Measurements from ENCODE around the gene BTBD9. TPM values are rescaled to one million over a fixed set of nuclear protein-coding genes. Genes with fewer than 3 reads are reported as not detected.

BTBD9 gene
- total and polyA plus RNA-seq, 2 experiments from 2014 or later: 10.0 to 13.7 TPM

DNA sequence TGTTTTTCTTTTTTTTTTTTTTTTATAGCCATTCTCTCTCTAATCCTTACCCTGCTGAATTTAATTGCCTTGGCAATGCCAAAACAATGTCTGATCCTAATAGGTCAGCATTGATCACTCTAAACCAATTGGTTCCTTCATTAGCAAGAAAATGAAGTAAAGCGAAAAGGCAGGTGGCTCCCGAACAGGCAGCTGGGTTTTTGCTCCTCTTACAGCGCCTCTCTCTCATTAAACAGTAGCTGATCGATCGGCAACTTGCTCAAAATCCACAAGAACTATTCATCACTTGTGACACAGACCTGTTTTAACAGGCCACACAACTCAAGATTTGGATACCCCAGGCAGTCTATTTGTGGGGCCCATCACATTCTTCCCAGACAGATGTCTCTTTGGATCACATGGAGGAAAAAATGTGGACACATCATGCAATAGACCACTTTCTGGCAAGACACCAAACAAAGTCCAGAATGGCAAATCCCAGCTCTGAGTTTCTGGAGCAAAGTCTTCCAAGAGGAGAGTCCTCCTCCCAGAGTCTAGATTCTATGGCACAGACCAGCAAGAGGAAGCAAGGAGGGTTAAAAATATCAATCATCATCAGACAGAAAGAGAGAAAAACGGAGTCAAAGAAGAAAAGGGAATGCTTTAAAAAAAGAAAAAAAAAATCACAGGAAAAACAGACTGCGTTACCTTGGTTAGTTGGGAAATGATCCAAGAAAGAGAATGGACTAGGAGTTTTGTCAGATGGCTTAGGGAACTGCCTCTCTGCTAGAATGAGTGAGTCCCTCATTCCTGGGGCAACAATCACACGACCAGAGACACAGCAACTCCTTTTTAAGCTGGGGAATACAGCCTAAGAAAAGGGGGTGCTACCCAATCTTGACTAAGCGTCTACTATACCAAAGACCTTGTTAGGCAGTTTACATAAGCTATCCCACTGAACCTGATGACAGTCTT is 247.8 kb downstream of the BTBD9 start:
- Histone ChIP-seq H3K36me3 (ENCODE audit: low read depth) (no peaks in the 10 kb centered on the region), H3K4me1 (ENCODE audit: insufficient read depth) (peaks cover 21% of the 10 kb centered on the region), H3K4me3 (no peak overlapping the region), H2AFZ (no peak overlapping the region), H3F3A (ENCODE audit: insufficient read depth) (0 out of 2 replicates have a peak, but pooled peaks cover 5% of the 10 kb centered on the region), H4K20me1 (ENCODE audit: insufficient read depth) (no peaks in the 10 kb centered on the region), H3K27ac (no peak overlapping the region), H3K9ac (no peak overlapping the region), H3K9me2 (ENCODE audit: insufficient read depth) (no peaks in the 10 kb centered on the region), H3K79me2 (ENCODE audit: insufficient read depth) (no peaks in the 10 kb centered on the region), H3K27me3 (replicated peaks; ENCODE audit: insufficient read depth) (no peaks in the 10 kb centered on the region), H3K9me3 (ENCODE audit: low read depth) (no peaks in the 10 kb centered on the region), H3K4me2 (ENCODE audit: unreplicated experiment) (no peak overlapping the region)
- in situ Hi-C loops (cut with MboI): no loop called here
- WGBS, 2 experiments (ENCODE audit: low coverage in 1 of 2, low lambda C conversion rate in 2 of 2, missing lambda C conversion rate in 2 of 2): 95 to 96% methylated on average over 9 of the region's 9 CpGs
- peak; percentile 17 for DNase-seq
- TF ChIP-seq EZH2phosphoT487 (IDR thresholded peaks at IDR 0.05; ENCODE audit: insufficient read depth, low read depth) (no peak), EZH2 (IDR thresholded peaks at IDR 0.05; ENCODE audit: insufficient read depth, poor library complexity, severe bottlenecking) (no peak)

DNA sequence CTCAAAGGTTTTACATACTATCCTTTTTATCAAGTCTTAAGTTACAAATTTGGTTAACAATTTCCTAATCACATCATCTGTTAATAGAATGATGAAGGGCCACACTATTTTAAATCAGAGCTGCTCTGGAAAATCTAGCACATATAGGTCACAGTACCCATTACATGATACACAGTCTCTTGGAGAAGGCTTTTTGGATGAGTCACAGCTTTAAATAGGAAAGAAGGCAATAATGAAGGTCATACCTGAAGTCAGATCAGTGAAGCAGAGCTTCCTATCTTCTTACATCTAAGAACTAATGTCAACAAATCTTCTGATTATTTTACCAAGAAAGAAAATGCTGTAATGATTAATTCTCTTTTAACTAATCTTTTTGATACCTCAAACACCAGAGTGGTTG is 248.5 kb downstream of the BTBD9 start:
- Histone ChIP-seq H3K36me3 (ENCODE audit: low read depth) (no peaks in the 10 kb centered on the region), H3K4me3 (no peak overlapping the region), H3K27me3 (replicated peaks; ENCODE audit: insufficient read depth) (no peaks in the 10 kb centered on the region), H3K4me2 (ENCODE audit: unreplicated experiment) (no peak overlapping the region), H3F3A (ENCODE audit: insufficient read depth) (0 out of 2 replicates have a peak, but pooled peaks cover 5% of the 10 kb centered on the region), H4K20me1 (ENCODE audit: insufficient read depth) (no peaks in the 10 kb centered on the region), H3K9ac (no peak overlapping the region), H3K79me2 (ENCODE audit: insufficient read depth) (no peaks in the 10 kb centered on the region), H3K4me1 (ENCODE audit: insufficient read depth) (peaks cover 21% of the 10 kb centered on the region), H3K9me3 (ENCODE audit: low read depth) (no peaks in the 10 kb centered on the region), H3K27ac (no peak overlapping the region), H2AFZ (no peak overlapping the region), H3K9me2 (ENCODE audit: insufficient read depth) (no peaks in the 10 kb centered on the region)
- peak; percentile 65 for DNase-seq
- in situ Hi-C loops (cut with MboI): no loop called here
- TF ChIP-seq EZH2phosphoT487 (IDR thresholded peaks at IDR 0.05; ENCODE audit: insufficient read depth, low read depth) (no peak), EZH2 (IDR thresholded peaks at IDR 0.05; ENCODE audit: insufficient read depth, poor library complexity, severe bottlenecking) (no peak)

DNA sequence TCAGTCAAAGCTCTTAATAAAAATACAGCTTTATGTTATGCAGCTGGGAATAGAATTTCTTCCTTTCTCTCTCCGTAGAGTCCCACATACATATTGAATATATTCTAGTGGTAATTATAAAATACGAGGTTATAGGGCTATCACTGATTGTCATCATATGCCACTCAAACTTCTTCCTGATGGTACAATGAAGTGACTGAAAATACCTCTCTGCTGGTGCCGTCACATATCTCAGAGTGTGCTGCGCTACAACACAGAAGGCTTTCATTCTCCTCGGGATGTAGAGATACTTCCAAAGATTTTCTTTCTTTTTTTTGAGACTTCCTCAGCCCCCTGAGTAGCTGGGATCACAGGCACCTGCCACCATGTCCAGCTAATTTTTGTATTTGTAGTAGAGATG is 249.9 kb downstream of the BTBD9 start:
- no peaks in the 10 kb centered on the region for H3K27me3 ChIP-seq (replicated peaks; ENCODE audit: insufficient read depth)
- H3K9me2 ChIP-seq (ENCODE audit: insufficient read depth): no peaks in the 10 kb centered on the region
- H2AFZ ChIP-seq: no peak overlapping the region
- WGBS, 2 experiments (ENCODE audit: low coverage in 1 of 2, low lambda C conversion rate in 2 of 2, missing lambda C conversion rate in 2 of 2): 97% methylated on average over 5 of the region's 5 CpGs
- no peak overlapping the region for H3K27ac ChIP-seq
- no peak for TF ChIP-seq EZH2 (IDR thresholded peaks at IDR 0.05; ENCODE audit: insufficient read depth, poor library complexity, severe bottlenecking)
- TF ChIP-seq EZH2phosphoT487 (IDR thresholded peaks at IDR 0.05; ENCODE audit: insufficient read depth, low read depth): no peak
- H3K4me1 ChIP-seq (ENCODE audit: insufficient read depth): peaks cover 21% of the 10 kb centered on the region
- no peak for DNase-seq
- no peak overlapping the region for H3K9ac ChIP-seq
- no peak overlapping the region for H3K4me2 ChIP-seq (ENCODE audit: unreplicated experiment)
- H3F3A ChIP-seq (ENCODE audit: insufficient read depth): 0 out of 2 replicates have a peak, but pooled peaks cover 5% of the 10 kb centered on the region
- H4K20me1 ChIP-seq (ENCODE audit: insufficient read depth): no peaks in the 10 kb centered on the region
- in situ Hi-C loops (cut with MboI): no loop called here
- H3K79me2 ChIP-seq (ENCODE audit: insufficient read depth): no peaks in the 10 kb centered on the region
- H3K4me3 ChIP-seq: no peak overlapping the region
- H3K36me3 ChIP-seq (ENCODE audit: low read depth): no peaks in the 10 kb centered on the region
- H3K9me3 ChIP-seq (ENCODE audit: low read depth): no peaks in the 10 kb centered on the region

- Histone ChIP-seq H3K27ac (peak overlapping the region; percentile 37), H4K20me1 (ENCODE audit: insufficient read depth) (no peaks in the 10 kb centered on the region), H3K4me3 (no peak overlapping the region), H3K4me1 (ENCODE audit: insufficient read depth) (peaks cover 21% of the 10 kb centered on the region), H3K9me3 (ENCODE audit: low read depth) (no peaks in the 10 kb centered on the region), H2AFZ (no peak overlapping the region), H3K36me3 (ENCODE audit: low read depth) (no peaks in the 10 kb centered on the region), H3K9me2 (ENCODE audit: insufficient read depth) (no peaks in the 10 kb centered on the region), H3K9ac (no peak overlapping the region), H3K4me2 (ENCODE audit: unreplicated experiment) (no peak overlapping the region), H3K79me2 (ENCODE audit: insufficient read depth) (no peaks in the 10 kb centered on the region), H3K27me3 (replicated peaks; ENCODE audit: insufficient read depth) (no peaks in the 10 kb centered on the region), H3F3A (ENCODE audit: insufficient read depth) (0 out of 2 replicates have a peak, but pooled peaks cover 5% of the 10 kb centered on the region)
- in situ Hi-C loops (cut with MboI): no loop called here
- TF ChIP-seq EZH2 (IDR thresholded peaks at IDR 0.05; ENCODE audit: insufficient read depth, poor library complexity, severe bottlenecking) (no peak), EZH2phosphoT487 (IDR thresholded peaks at IDR 0.05; ENCODE audit: insufficient read depth, low read depth) (no peak)
- DNase-seq: peak; percentile 79
Measured at GRCh38 chr6:38387971-38388370, 251.8 kb downstream of the BTBD9 start.

All from GM23248 (cell line).